Measurements from ENCODE around the gene HNRNPR. TPM values are rescaled to one million over a fixed set of nuclear protein-coding genes. Genes with fewer than 3 reads are reported as not detected.
A peak's percentile ranks its signal among the peaks of the same experiment; 100 is the strongest.

The HNRNPR gene
- total and polyA plus RNA-seq, 9 of the 15 experiments (the other 6 are each of a cell fraction or from before 2014, with no cell fraction given) = 80.9 to 372 (median 301) TPM

GRCh38 chr1:23344111-23344986 is at the start of gene HNRNPR (continued):
- TF ChIP-seq STAT6 (CRISPR knock-in tag; IDR thresholded peaks at IDR 0.05) (peak; percentile 97; the same call in 1 of the 2 replicates), MBD2 (IDR thresholded peaks at IDR 0.05; ENCODE audit: borderline replicate concordance, low read depth) (peak; percentile 93), ZNF717 (CRISPR knock-in tag; IDR thresholded peaks at IDR 0.05) (peak; percentile 86), PCBP1 (IDR thresholded peaks at IDR 0.05; ENCODE audit: low read depth, low read length, poor library complexity, severe bottlenecking) (peak; percentile 77), WHSC1 (IDR thresholded peaks at IDR 0.05; ENCODE audit: low read length) (no peak), HINFP (tag; conservative IDR thresholded peaks at IDR 0.05; ENCODE audit: low read depth) (no peak), ZBTB43 (CRISPR knock-in tag; IDR thresholded peaks at IDR 0.05) (no peak), ZBTB49 (CRISPR knock-in tag; IDR thresholded peaks at IDR 0.05; ENCODE audit: borderline replicate concordance) (no peak), MLLT1 (IDR thresholded peaks at IDR 0.05) (peak in 1 of 2 experiments; percentile 59; a peak in 2 of 4 replicates), ZNF511 (CRISPR knock-in tag; IDR thresholded peaks at IDR 0.05) (peak; percentile 45), ATF1 (CRISPR knock-in tag; IDR thresholded peaks at IDR 0.05) (0 out of 2 replicates have a peak, but pooled peaks have one; percentile 15), ATF1 (tag; IDR thresholded peaks at IDR 0.05) (peak; percentile 95), ZNF197 (CRISPR knock-in tag; IDR thresholded peaks at IDR 0.05; ENCODE audit: low read depth) (no peak; the same call in 1 of the 2 replicates)

Data from K562 (cell line).